ENCODE measurements around the gene CDC45.

The CDC45 gene

DNA sequence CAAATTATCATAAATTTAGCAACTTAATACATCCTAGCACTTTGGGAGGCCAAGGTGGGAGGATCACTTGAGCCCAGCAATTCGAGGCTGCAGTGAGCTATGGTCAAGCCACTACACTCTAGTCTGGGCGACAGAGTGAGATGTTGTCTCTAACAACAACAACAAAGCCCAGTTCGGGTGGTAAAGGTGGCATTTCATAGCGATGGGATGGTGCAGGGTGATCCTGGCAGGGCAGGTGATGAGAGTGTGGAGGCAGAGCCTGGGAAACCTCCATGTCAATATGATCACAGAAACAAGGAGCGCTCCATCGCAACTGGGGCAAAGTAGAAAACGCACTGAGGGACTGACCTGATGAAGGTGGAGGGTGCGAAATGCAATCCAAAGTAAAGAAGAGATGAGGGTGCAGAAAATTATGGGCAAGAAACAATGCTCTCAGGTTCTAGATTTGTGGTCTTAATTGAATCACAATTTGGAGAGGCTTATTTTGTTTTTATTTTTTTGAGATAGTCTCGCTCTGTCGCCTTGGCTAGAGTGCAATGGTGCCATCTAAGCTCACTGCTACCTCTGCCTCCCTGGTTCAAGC, 77.3 kb downstream of the CDC45 start (continued):
- TF ChIP-seq, protein P1, sequence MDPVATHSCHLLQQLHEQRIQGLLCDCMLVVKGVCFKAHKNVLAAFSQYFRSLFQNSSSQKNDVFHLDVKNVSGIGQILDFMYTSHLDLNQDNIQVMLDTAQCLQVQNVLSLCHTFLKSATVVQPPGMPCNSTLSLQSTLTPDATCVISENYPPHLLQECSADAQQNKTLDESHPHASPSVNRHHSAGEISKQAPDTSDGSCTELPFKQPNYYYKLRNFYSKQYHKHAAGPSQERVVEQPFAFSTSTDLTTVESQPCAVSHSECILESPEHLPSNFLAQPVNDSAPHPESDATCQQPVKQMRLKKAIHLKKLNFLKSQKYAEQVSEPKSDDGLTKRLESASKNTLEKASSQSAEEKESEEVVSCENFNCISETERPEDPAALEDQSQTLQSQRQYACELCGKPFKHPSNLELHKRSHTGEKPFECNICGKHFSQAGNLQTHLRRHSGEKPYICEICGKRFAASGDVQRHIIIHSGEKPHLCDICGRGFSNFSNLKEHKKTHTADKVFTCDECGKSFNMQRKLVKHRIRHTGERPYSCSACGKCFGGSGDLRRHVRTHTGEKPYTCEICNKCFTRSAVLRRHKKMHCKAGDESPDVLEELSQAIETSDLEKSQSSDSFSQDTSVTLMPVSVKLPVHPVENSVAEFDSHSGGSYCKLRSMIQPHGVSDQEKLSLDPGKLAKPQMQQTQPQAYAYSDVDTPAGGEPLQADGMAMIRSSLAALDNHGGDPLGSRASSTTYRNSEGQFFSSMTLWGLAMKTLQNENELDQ (tag by site-specific recombination; IDR thresholded peaks at IDR 0.05; ENCODE audit: low read depth): no peak
- TF ChIP-seq ZNF341 (tag by site-specific recombination; IDR thresholded peaks at IDR 0.05; ENCODE audit: low read depth) (no peak), ZNF501 (tag by site-specific recombination; IDR thresholded peaks at IDR 0.05) (no peak), KLF9 (tag by site-specific recombination; IDR thresholded peaks at IDR 0.05; ENCODE audit: low read depth) (no peak)

DNA sequence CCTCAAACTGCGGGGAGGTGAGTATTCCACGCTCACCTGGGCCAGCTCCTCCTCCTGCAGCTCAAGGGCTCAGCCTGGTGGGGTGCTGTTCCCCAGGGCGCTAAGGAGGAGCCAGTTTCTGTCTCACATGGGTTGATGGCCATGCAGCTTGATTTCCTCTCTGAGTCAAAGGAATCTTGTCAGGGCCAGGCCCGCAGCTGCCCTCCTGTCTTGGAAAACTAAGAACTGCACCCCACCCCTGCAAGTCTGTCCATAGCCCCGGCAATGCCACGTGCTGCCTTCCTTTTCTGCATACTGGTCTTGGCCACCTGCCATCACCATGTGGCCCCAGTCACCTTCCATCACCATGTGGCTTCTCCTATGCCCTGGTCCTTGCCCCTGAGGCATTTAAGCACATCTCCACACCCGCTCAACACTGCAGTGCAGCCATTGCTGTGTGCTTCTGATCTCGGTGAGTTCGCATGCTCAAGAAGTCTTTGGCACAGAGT, 79.6 kb downstream of the CDC45 start:
- ChIA-PET POLR2A (interaction anchor here (0.6 kb wide), 1 partner anchor 548 kb away, joined by 5 read pairs; no protein-coding TSS in a partner anchor), CTCF (interaction anchor here (0.7 kb wide), 1 partner anchor 68 kb away, joined by 4 read pairs; no protein-coding TSS in a partner anchor)
- H3K4me3 ChIP-seq (ENCODE audit: low read depth, low read length): no peak overlapping the region
- no peak overlapping the region for H3K27ac ChIP-seq (ENCODE audit: extremely low read depth, low read depth, low read length)
- H3K36me3 ChIP-seq (ENCODE audit: control insufficient read depth in 2 of 2, insufficient read depth in 1 of 2, low read length in 2 of 2): no peaks in the 10 kb centered on the region
- no peaks in the 10 kb centered on the region for H3K4me1 ChIP-seq (ENCODE audit: control insufficient read depth, insufficient read depth, low read length)
- TF ChIP-seq ZNF121 (tag by site-specific recombination; IDR thresholded peaks at IDR 0.05) (no peak), ZNF366 (tag by site-specific recombination; conservative IDR thresholded peaks at IDR 0.05) (no peak), ZNF157 (tag by site-specific recombination; IDR thresholded peaks at IDR 0.05) (no peak)
- TF ChIP-seq, protein P2, sequence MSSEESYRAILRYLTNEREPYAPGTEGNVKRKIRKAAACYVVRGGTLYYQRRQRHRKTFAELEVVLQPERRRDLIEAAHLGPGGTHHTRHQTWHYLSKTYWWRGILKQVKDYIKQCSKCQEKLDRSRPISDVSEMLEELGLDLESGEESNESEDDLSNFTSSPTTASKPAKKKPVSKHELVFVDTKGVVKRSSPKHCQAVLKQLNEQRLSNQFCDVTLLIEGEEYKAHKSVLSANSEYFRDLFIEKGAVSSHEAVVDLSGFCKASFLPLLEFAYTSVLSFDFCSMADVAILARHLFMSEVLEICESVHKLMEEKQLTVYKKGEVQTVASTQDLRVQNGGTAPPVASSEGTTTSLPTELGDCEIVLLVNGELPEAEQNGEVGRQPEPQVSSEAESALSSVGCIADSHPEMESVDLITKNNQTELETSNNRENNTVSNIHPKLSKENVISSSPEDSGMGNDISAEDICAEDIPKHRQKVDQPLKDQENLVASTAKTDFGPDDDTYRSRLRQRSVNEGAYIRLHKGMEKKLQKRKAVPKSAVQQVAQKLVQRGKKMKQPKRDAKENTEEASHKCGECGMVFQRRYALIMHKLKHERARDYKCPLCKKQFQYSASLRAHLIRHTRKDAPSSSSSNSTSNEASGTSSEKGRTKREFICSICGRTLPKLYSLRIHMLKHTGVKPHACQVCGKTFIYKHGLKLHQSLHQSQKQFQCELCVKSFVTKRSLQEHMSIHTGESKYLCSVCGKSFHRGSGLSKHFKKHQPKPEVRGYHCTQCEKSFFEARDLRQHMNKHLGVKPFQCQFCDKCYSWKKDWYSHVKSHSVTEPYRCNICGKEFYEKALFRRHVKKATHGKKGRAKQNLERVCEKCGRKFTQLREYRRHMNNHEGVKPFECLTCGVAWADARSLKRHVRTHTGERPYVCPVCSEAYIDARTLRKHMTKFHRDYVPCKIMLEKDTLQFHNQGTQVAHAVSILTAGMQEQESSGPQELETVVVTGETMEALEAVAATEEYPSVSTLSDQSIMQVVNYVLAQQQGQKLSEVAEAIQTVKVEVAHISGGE (tag by site-specific recombination; conservative IDR thresholded peaks at IDR 0.05; ENCODE audit: low read depth): no peak
- H3K9me3 ChIP-seq (ENCODE audit: control insufficient read depth, insufficient read depth, low read depth, low read length): no peaks in the 10 kb centered on the region

DNA sequence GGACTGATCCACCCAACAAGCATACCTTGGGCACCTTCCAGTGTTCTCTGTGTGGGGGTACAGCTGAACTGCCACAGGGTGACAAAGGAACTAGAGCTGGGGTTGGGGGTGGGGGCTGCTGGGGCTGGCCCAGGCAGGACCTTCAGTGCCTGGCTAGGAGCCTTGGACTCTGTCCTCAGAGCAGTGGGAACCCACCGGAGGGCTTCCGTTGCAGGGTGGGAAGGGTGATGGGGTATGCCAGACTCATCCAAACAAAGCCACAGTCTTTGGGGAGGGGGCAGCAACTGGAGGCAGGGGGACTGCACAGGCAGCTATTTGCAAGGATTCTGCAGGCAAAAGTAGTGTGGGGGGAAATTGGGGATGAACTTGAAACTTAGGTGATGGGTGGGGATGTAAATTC, 80.2 kb downstream of the CDC45 start:
- no peaks in the 10 kb centered on the region for H3K4me1 ChIP-seq (ENCODE audit: control insufficient read depth, insufficient read depth, low read length)
- no peak for TF ChIP-seq ZNF266 (tag by site-specific recombination; IDR thresholded peaks at IDR 0.05; ENCODE audit: low read depth)
- TF ChIP-seq MYNN (tag by site-specific recombination; IDR thresholded peaks at IDR 0.05; ENCODE audit: borderline replicate concordance): no peak
- TF ChIP-seq, protein P3, sequence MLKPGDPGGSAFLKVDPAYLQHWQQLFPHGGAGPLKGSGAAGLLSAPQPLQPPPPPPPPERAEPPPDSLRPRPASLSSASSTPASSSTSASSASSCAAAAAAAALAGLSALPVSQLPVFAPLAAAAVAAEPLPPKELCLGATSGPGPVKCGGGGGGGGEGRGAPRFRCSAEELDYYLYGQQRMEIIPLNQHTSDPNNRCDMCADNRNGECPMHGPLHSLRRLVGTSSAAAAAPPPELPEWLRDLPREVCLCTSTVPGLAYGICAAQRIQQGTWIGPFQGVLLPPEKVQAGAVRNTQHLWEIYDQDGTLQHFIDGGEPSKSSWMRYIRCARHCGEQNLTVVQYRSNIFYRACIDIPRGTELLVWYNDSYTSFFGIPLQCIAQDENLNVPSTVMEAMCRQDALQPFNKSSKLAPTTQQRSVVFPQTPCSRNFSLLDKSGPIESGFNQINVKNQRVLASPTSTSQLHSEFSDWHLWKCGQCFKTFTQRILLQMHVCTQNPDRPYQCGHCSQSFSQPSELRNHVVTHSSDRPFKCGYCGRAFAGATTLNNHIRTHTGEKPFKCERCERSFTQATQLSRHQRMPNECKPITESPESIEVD (tag by site-specific recombination; IDR thresholded peaks at IDR 0.05): no peak
- TF ChIP-seq ZNF214 (tag by site-specific recombination; IDR thresholded peaks at IDR 0.05; ENCODE audit: borderline replicate concordance): no peak
- TF ChIP-seq, protein P1 (tag by site-specific recombination; IDR thresholded peaks at IDR 0.05; ENCODE audit: low read depth): no peak
- TF ChIP-seq, protein P4, sequence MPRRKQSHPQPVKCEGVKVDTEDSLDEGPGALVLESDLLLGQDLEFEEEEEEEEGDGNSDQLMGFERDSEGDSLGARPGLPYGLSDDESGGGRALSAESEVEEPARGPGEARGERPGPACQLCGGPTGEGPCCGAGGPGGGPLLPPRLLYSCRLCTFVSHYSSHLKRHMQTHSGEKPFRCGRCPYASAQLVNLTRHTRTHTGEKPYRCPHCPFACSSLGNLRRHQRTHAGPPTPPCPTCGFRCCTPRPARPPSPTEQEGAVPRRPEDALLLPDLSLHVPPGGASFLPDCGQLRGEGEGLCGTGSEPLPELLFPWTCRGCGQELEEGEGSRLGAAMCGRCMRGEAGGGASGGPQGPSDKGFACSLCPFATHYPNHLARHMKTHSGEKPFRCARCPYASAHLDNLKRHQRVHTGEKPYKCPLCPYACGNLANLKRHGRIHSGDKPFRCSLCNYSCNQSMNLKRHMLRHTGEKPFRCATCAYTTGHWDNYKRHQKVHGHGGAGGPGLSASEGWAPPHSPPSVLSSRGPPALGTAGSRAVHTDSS (tag by site-specific recombination; IDR thresholded peaks at IDR 0.05): no peak
- no peak for TF ChIP-seq ZSCAN16 (tag by site-specific recombination; IDR thresholded peaks at IDR 0.05)
- TF ChIP-seq, protein P5, sequence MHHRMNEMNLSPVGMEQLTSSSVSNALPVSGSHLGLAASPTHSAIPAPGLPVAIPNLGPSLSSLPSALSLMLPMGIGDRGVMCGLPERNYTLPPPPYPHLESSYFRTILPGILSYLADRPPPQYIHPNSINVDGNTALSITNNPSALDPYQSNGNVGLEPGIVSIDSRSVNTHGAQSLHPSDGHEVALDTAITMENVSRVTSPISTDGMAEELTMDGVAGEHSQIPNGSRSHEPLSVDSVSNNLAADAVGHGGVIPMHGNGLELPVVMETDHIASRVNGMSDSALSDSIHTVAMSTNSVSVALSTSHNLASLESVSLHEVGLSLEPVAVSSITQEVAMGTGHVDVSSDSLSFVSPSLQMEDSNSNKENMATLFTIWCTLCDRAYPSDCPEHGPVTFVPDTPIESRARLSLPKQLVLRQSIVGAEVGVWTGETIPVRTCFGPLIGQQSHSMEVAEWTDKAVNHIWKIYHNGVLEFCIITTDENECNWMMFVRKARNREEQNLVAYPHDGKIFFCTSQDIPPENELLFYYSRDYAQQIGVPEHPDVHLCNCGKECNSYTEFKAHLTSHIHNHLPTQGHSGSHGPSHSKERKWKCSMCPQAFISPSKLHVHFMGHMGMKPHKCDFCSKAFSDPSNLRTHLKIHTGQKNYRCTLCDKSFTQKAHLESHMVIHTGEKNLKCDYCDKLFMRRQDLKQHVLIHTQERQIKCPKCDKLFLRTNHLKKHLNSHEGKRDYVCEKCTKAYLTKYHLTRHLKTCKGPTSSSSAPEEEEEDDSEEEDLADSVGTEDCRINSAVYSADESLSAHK (tag by site-specific recombination; IDR thresholded peaks at IDR 0.05): no peak
- no peak for TF ChIP-seq ZBTB1 (tag by site-specific recombination; IDR thresholded peaks at IDR 0.05)
- no peak overlapping the region for H3K4me3 ChIP-seq (ENCODE audit: low read depth, low read length)
- CTCF ChIA-PET: interaction anchor here (0.7 kb wide), 1 partner anchor 68 kb away, joined by 4 read pairs; no protein-coding TSS in a partner anchor
- H3K9me3 ChIP-seq (ENCODE audit: control insufficient read depth, insufficient read depth, low read depth, low read length): no peaks in the 10 kb centered on the region
- POLR2A ChIA-PET: no interaction called here
- no peaks in the 10 kb centered on the region for H3K36me3 ChIP-seq (ENCODE audit: control insufficient read depth in 2 of 2, insufficient read depth in 1 of 2, low read length in 2 of 2)
- H3K27ac ChIP-seq (ENCODE audit: extremely low read depth, low read depth, low read length): no peak overlapping the region

Measured in HEK293 (cell line).